Upper lobe of left lung (tissue), 4 donors: ENCODE measurements around the gene ARVCF.

ENCODE experiments used
- POLR2A ChIP-seq, 4 donors: fragments of 450-650 bp; IDR thresholded peaks; one replicate each; pipeline ENCODE4 v1.5.1; 2016 to 2017; ENCODE audit warnings: antibody characterized with exemption in 4 of 4, mild to moderate bottlenecking in 2 of 4
- TF ChIP-seq, protein P1 (sequence below), 6 experiments: fragments of 450-650 bp in 4 of 6; fragments of 200-600 bp in 2 of 6; sonication (generic) in 2 of 6; IDR thresholded peaks; one replicate each; pipeline ENCODE4 v1.5.1; 2016 to 2019; ENCODE audit warnings: antibody characterized with exemption in 6 of 6

GRCh38 chr22:20011993-20012740 lies 4.5 kb downstream of the ARVCF start:
- TF ChIP-seq, protein P1, sequence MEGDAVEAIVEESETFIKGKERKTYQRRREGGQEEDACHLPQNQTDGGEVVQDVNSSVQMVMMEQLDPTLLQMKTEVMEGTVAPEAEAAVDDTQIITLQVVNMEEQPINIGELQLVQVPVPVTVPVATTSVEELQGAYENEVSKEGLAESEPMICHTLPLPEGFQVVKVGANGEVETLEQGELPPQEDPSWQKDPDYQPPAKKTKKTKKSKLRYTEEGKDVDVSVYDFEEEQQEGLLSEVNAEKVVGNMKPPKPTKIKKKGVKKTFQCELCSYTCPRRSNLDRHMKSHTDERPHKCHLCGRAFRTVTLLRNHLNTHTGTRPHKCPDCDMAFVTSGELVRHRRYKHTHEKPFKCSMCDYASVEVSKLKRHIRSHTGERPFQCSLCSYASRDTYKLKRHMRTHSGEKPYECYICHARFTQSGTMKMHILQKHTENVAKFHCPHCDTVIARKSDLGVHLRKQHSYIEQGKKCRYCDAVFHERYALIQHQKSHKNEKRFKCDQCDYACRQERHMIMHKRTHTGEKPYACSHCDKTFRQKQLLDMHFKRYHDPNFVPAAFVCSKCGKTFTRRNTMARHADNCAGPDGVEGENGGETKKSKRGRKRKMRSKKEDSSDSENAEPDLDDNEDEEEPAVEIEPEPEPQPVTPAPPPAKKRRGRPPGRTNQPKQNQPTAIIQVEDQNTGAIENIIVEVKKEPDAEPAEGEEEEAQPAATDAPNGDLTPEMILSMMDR (IDR thresholded peaks at IDR 0.05) = no peak
- no peak for TF ChIP-seq POLR2A (IDR thresholded peaks at IDR 0.05)
